ENCODE data around the gene DPYSL4.

DPYSL4 gene

DNA sequence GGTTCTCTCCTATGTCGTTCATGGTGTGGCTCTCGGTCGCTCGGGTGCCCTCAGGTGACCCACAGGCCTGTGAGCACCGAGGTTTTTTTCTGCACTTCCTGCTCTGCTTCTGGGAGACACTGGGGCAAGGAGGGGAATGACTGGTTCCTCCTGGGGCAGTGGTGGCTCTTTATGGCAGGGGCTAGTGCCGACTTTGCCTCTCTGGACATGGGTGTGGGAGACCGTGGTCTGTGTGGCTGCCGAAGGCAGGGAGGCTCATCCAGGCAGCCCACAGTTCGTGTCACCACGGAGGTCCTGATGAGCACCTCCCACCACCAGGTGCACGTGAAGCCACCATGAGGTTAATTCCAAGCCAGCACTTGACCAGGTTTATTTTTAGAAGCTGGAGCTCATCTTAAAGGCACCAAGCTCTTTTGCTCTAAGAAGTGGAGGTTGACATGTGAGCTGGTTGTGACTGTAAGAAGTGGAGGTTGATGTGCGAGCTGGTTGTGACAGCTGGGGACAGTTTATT is 24.7 kb upstream of the DPYSL4 start:
- no peak overlapping the region for H3K27ac ChIP-seq
- TF ChIP-seq CTCF (IDR thresholded peaks at IDR 0.05), result no peak
- DNase-seq (ENCODE audit: low spot score), result no peak
- no peak overlapping the region for H3K4me3 ChIP-seq

DNA sequence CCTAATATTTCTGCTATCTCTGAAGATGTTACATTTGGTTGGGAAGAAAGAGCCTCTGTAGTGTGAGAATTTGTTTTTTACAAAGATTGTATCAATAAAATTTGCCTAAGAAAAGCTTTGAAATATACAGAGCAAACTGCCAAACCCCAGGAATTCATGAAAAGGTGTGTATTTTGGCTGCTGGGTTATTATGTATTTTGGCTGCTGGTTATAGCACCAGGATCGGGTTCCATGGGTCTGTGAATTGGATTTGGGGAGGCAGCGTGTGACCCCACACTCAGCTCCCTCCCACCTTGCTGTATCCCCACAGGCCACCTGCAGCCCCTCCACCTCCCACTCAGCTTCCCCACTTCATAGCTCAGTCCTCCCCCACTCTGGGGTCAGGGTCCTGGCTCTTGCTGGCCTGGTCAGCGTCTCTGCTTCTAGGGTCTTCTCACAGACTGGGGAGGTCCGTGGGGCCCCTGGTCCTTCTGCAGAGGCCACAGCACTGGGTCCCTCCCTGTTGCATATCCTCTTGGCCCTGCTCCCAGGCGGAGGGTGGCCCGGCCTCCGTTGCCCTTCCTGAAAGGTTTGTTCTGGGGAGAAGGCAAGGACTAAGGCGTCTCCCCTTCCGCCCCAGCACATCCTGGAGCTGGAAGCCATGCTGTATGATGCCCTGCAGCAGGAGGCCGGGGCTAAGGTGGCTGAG is 24.0 kb upstream of the DPYSL4 start:
- Histone ChIP-seq H3K27ac (no peak overlapping the region), H3K4me3 (no peak overlapping the region)
- no peak for DNase-seq (ENCODE audit: low spot score)
- no peak for TF ChIP-seq CTCF (IDR thresholded peaks at IDR 0.05)

GRCh38 chr10:132163278-132163765 is 23.4 kb upstream of the DPYSL4 start:
- Histone ChIP-seq H3K4me3 (no peak overlapping the region), H3K27ac (no peak overlapping the region)
- no peak for DNase-seq (ENCODE audit: low spot score)
- no peak for TF ChIP-seq CTCF (IDR thresholded peaks at IDR 0.05)

- TF ChIP-seq CTCF (IDR thresholded peaks at IDR 0.05), result no peak
- no peak overlapping the region for H3K4me3 ChIP-seq
- no peak overlapping the region for H3K27ac ChIP-seq
- no peak for DNase-seq (ENCODE audit: low spot score)
Measured at GRCh38 chr10:132163826-132164515, 22.8 kb upstream of the DPYSL4 start.

- Histone ChIP-seq H3K4me3 (no peak overlapping the region), H3K27ac (no peak overlapping the region)
- TF ChIP-seq CTCF (IDR thresholded peaks at IDR 0.05), result no peak
- DNase-seq (ENCODE audit: low spot score), result no peak
Measured at GRCh38 chr10:132164761-132165278, 21.9 kb upstream of the DPYSL4 start.

- DNase-seq (ENCODE audit: low spot score), result no peak
- Histone ChIP-seq H3K4me3 (no peak overlapping the region), H3K27ac (no peak overlapping the region)
- no peak for TF ChIP-seq CTCF (IDR thresholded peaks at IDR 0.05)
Measured at GRCh38 chr10:132165416-132165980, 21.2 kb upstream of the DPYSL4 start.
